HG02623 (cell line): Measurements from ENCODE around the gene GBX2.

ENCODE experiments used
- ATAC-seq: cut with Tn5 transposase; IDR thresholded peaks from one replicate; pipeline ENCODE4 v1.9.1; 2021; ENCODE audit warnings: moderate library complexity; ENCODE audit not compliant: unreplicated experiment

Gene GBX2

DNA sequence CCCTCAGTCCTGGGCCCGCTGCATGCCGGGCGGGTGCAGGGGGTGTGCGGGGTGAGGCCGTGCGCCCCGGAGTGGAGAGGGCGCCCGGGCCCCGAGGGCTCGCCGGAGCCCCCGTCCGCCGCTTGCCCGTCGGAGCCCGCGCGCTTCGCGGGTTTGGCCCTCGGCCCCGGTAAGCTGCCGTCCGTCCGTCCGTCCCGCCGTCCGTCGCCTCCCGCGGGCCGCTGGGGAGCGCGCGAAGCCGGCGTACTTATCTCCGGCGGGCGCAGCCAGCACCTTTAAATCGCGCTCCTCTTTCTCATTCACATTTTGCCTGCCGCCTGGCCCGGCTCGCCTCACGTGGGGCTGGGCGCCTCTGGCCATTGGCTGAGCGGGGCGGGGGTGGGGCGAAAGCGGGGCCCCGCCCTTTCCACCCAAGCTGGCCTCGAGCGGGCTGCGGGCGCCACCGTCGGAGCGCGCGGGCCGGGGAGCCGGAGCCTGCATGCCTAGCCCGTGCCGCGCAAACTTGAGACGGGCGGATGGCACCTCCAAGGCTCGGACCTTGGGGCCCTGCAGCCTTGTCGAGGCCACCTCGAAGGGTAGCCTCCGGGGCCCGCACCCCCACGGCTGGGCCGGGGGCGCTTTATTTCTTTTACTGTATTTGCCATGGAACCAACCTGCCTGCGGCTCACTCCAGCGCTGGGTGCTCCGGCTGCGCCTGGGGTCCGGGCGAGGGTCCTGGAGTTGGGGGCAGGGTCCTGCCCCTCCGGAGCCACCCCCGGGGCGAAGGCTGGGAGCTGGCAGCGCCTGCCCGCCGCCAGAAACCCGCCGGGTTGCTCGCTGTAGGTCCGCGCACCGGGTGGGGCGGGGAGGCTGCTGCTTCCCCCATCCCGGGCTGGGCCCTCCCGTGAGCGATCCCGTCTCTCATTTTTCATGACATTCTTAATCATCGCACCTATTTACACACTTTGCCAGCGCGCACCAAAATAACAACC, at the start of gene GBX2:
TSS of gene GBX2 (minus strand) at position 277 of the 971 bp plus-strand sequence. CDS start 415 bp downstream, outside the sequence.
- no peak for ATAC-seq

DNA sequence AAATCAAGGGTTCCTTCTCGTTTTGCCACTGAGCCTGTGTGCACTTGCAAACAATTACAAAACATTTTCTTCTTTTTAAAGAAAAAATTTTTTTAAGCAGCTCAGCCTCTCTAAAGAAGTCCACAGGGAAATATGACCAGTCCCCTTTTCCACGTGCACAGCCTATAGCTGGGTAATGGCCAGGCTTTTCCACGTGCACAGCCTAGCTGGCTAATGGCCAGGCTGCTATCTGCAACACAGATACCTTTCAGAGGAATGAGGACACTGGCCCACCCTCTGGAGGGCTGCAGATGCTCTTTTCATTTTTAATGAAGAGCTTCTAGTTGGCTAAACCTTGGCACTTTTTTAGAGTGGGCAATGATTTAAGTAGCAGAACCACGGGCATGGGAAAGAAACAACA, 49.7 kb upstream of the GBX2 start:
- ATAC-seq: no peak

DNA sequence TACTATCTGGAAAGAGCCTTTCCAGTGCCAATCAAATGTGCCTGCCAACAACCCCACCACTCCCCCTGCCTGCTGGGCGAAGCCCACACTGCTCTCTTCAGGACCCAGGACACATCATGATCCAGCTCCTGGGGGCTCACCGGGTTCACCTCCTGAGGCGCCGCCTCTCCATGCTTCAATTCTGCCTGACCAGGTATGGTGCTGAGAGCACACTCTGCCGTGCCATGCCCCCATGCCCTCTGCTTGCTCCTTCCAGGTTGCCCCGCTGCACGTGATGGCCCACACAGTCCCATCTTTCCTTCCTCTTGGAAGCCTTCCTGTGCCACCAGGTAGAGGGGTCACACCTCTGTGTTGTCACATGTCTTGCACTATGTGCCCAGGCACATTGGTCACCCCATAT, 48.5 kb upstream of the GBX2 start:
- no peak for ATAC-seq

DNA sequence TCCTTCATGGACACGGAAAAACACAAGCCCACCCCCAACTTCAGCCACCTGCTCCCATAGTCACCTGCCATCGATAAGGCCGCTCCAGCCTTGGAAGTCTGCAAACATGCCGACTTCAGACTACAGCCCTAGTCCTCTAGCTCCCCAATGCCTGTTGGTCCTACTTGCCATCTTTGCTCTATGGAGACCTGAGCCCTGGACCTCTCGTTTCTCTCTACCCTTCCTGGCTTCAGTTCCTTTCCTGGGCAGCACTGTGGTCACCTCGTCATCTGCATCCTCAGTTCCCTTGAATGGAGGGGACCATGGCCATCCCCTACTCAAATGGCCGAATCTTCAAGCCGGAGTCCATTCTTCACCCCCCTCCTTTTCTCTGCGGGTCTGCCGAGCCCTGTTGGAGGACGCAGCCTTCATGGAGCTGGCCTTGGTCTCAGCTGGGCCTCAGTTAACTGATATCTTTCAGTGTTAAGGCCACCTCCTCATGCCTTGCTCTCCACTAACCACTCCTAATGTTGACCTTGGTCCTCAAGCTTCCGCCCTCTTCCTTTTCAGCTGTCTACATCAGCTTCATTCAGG, 47.7 kb upstream of the GBX2 start:
- no peak for ATAC-seq

DNA sequence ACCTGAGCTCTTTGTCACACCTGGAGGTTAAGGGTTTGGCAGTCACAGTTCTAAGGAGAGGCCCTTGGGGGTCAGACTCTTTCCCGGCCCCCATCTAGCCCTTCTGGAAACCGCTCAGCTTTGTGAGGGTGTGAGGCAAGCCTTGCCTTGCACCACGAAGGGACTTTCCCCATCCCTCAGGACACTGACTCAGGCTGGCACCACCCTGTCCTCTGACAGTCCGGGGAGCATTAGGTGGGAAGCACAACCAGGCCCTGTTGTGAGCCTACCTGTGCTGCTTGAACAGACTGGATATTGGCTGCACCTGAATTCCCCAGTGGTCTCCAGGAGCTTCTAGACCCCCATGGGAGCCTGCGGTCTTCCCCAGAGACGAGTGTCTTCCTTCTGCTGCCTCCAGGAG, 47.0 kb upstream of the GBX2 start:
- ATAC-seq: no peak

DNA sequence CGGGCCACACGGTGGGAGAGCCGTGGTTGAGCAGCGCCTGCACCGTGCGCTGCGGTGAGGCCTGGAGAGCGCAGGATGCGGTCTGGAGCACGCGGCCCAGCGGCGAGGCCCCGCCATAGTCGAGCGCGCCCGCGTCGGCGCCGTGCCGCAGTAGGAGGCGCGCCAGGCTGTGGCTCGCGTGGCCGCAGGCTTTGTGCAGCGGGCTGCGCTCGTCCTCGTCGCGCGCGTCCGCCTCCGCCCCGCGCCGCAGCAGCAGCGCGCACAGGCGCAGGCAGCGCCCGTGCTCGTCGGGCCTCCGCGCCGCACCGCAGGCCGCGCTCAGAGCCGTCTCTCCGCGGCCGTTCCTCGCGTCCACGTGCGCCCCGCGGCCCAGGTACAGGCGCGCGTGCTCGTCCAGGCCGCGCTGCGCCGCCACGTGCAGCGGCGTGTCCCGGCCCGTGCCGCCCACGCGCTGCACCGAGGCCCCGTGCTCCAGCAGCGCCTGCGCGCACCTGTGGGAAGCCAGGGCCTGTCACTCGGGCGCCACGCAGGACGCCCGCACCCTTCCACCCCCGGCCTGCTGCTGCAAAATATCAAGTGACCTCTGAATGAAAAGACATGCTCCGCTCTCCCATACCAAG, 46.3 kb upstream of the GBX2 start:
- no peak for ATAC-seq

DNA sequence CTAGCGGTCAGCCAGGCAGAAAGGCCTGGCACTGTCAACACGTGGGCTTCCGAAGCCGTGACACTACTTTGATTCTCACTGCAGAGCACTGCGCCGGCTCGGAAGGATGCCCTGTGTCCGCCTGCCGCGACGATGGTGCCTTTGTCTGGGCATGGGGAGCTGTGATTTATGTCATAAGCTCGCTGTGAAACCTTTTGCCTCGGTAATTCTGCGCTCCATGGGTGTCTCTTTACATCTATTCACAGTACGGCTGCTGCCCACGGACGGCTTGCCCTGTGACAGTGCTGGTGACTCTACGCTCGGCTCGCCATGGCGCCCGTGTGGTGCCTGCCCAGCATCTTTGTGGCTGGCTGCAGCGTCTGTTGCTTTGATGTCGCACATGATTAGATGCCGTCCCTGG, 43.1 kb upstream of the GBX2 start:
- ATAC-seq: no peak

DNA sequence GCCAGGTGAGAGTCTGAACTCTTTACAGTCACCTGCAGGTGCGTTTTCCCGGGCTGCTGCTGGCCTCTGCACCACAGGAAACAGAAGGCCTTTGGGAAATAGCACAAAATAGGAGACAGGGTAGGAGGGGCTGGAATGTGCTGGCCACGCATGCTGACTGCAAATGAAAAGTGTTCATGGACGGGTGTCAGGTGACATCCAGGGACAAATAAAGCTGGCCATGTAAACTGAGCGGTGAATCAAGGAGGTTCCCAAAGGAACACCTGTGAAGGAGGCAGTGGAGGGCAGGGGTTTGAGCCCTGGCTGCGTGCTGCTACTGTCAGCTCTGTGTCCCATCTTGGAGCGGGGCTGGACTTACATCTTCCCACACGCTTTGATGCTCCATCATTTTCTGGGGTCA, 42.4 kb upstream of the GBX2 start:
- no peak for ATAC-seq

DNA sequence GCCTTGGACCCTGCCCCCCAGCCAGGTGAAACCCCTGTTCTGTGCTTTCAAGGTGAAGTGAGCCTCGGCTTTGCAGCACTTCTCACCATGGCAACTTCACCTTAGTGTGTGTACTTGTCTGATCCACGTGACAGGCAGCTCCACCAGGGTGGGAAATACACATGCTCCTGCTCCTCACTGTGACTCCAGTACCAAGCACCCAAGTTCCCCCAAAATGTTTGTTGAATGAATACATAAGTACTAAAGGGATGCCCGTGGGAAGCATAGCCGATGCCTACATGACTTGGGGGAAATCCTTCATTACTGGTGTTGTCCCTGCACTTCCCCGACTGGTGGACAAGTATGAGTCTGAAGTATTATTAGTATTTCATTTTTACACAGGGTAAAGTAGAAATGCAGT, 41.8 kb upstream of the GBX2 start:
- ATAC-seq: no peak

DNA sequence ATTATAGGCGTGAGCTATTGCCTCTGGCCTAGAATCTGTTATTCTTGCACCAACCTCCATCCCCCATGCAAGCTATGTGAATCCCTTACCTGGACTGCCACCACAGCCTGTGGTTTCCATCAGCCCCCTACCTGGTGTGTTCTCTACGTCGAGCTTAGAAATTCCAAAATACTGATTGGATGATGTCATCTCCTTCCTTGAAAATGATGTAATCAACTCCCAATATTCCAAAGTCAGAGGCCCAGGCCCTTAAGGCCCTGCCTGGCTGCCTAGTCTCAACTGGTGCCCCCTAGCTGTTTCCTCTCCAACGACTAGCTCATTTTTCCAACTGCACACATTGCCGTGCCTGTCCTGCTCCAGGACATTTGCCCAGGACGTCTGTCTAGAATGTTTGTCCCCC, 41.3 kb upstream of the GBX2 start:
- ATAC-seq: no peak

DNA sequence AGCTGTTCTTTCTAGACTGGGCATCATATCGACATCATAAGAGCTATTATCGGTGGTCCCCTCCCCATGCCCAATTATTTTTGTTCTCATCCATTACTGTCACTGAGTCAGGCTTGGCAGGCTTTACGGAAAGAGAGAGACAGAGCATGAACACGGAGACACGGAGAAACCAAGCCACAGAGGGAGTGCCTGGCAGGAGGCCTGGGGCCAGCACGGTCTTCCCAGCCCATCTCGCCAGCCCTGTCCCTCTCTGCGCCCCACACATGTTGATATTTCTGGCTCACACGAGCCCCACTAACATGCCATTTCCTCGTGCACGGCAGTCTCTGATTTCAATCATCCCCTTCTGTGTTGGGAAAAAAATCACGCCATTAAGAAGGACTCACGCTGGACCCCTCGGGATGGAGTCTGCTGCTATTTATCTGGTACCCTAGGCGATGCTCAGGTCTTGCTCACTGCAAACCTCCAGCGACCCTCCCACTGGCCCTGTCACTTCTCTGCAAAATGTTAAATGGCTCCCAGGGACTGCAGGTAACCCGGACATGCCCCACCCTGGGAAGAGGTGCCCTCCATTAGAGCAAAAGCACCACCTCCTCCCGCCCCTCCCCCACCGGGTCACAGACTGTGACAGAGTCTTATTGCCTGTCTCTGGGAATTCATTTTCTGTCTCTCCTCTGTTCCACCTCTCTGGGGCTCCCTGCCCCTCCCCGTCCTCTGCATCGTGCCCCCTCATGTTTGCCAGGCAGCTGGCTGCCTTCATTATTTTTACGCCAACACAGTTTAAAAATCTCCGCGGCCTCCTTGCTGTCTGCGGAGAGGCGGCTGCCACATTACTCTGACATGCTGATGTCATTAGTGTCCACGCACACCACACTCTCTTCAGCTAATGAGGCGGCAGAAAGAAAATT, 40.1 kb upstream of the GBX2 start:
- no peak for ATAC-seq

DNA sequence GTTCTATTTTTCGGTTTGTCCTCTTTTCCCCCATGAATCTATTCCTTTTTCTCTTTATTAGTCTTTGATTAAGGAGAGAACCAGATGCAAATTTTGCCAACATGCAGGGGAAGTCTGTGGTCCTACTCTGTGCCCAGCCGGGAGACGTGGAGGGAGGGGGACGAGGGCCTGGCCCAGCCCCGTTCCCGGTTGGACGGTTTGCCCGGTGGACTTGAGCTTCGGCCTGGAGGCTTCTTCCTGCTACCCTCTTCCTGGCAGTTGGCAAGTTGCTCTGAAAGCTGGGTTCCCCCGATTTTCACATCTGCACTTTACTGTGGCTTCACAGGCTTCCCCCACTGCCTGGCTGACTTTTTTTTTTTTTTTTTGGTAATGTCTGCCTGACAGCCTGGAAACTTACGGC, 39.3 kb upstream of the GBX2 start:
- no peak for ATAC-seq

DNA sequence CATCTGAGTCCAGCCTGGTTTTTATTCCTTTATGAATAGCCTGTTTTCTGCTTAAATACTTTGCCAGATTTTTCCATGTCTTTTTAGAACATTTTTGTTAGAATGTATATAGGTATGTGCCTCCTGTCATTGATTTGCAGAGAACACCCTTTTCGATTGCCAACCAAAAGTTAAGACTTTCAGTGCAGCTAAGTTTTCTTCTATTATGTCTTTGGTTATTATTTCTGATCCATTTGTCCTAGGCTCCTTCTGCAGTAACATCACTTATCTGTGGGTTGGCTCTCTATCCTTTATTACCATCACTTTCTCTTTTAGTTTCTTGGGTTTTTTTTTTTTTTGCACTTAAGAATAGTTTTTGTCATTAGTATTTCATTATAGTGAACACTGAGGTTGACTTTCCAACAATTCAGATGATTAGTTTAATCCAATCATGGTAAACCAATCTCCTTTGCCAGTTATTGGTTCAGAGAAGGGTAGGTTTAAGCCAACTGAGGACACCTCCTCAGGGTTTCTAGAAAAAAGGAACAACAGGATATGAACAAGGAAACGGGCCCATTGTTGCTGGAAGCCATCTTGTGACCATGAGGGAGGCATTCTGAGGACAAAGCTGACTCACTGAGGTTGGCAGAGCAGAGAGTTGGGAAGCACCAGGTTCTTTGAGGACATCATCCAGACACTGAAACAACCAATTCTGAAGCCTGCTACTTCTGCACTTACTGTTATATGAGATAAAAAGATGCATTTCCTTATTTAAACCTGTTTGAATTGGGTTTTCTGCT, 37.9 kb upstream of the GBX2 start:
- no peak for ATAC-seq

DNA sequence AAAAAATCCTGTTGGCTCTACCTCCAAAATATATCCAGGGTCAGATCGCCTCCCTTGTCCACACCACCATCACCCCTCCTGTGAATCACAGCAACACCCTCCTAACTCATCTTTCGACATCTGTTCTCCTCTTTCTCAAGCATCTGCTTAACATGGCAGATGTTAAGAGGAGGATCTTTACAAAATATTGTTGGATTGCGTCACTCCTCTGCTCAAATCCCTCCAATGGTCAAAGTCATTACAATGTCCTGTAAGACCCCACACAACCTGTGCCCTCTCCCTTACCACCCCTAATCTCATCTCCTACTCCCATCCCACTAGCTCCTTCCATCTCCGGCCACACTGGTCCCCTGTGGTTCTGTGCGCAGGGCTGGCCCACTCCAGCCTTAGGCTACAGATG, 36.8 kb upstream of the GBX2 start:
- ATAC-seq: no peak

DNA sequence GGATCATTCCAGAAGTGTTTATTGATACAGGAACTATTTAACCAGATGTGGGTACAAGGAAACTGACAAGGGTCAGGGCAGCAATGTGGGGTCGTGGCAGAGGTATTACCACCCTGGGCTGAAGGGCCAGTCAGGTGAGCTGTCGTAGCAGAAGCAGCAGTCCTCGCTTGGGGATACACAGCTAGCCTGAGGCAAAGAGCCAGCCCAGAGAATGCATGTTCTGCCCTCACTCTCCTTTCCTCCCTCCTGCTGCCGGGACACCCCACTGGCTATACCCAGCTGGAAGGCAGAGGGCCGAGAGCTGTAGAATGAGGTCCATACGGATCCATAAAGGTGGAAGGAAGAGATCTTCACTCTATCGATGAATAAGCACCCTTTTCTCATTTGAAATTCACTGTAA, 32.2 kb upstream of the GBX2 start:
- ATAC-seq: no peak

DNA sequence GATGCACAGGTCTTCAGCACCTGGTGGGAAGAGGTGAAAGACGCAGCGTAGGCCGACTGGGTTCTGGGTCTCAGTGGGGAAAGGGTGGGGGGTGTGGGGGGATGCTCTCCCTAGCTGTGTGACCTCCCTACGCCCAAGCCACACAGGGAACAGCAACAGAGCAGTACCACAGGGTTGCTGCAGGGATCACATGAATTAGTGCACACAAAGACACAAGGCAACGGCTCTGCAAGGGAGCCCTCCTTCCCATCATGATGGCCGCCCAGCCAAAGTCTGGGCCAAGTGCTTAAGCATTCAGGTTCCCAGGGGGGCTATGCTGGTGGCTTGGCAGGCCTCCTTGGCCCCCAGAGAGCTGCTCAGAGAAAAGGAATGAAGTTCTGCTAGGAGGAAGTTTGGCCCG, 28.2 kb upstream of the GBX2 start:
- ATAC-seq: no peak

DNA sequence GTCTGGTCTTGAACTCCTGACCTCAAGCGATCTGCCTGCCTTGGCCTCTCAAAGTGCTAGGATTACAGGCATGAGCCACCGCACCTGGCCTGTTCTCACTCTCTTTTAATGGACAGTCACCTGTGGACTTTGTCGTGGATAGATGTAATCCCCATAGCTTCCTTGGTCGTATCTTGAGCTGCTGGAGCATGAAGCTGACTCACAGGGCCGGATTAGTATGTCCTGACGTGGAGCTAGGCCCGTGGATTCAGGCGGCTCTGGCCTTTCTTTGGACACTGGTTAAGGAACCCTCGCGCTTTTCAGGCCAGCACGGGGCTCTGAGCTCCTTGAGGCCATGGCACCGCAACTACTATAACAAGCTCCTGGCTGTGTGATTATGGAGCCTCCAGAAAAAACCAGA, 27.5 kb upstream of the GBX2 start:
- ATAC-seq: no peak

DNA sequence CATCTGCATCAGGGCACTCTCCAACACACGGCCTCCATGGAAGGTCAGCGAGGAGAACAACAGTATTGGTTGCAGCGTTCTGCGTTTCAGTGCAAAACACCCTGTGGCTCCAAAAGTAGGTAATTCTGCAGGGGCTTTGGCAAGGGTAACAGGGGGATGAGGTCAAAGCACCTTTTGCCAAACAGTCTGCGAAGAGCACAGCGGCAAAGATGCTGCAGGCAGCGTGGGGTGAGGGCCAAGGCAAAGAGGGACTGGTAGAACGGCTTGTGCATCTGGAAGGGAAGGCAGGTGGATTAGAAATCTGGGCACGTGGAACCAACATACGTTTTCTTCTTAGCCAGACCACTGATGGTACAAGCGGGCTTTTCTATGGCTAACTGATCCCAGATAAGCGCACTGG, 26.6 kb upstream of the GBX2 start:
- no peak for ATAC-seq

DNA sequence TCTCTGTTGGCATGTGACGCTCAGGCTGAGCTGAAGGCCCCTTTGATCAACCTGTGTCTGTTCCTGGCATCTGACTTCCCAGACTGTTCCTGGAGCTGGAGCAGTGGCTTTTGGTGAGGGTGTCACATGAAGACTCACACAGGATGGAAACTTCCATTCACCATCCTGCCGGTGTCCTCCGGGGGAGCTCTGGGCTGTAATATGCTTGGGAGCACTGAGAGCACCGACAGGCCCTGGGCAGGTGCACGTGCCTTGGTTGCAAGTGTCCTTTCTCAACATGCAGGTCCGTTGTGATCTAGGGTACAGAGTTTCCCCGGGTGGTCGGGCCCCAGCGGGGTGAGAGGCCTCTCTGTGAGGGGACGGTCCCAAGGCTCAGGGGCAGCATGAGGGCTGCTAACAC, 24.8 kb upstream of the GBX2 start:
- no peak for ATAC-seq

DNA sequence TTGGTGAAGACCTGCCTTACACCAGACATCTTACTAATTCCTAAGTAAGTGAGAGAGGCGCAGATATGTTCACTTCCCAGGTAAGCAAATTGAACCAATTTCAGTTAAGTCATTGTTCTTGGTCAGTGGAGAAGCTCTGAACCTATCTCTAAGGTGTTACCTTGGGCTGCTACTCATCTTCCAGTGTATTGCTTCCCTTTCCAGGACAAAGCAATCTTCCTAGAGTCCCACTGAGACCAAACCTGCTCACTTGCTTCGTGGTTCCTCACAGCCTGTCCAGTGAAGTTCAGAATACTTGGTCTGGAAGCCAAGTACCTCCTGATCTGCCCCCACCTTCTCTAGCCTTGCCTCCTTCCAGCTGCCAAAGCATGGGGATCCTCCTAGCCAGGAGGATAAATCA, 22.5 kb upstream of the GBX2 start:
- ATAC-seq: no peak
